HepG2 (cell line): ENCODE results near the gene GRM2. TPM values are rescaled to one million over a fixed set of nuclear protein-coding genes. Genes with fewer than 3 reads are reported as not detected.

Experiments
- JUN ChIP-seq: sonication (generic); formaldehyde crosslinking; IDR thresholded peaks from 2 replicates; pipeline ENCODE4 v1.4.0; 2020; ENCODE audit warnings: mild to moderate bottlenecking, missing genetic modification reagents
- MED8 ChIP-seq: sonication (generic); formaldehyde crosslinking; IDR thresholded peaks from 2 replicates; pipeline ENCODE4 v1.8.1; 2023; ENCODE audit warnings: mild to moderate bottlenecking, missing genetic modification reagents; ENCODE audit not compliant: insufficient replicate concordance
- NAIF1 ChIP-seq: sonication (generic); formaldehyde crosslinking; IDR thresholded peaks from 2 replicates; pipeline ENCODE4 v1.5.0; 2020; ENCODE audit warnings: mild to moderate bottlenecking, missing genetic modification reagents, borderline replicate concordance
- NBN ChIP-seq: fragments of 450-650 bp; conservative IDR thresholded peaks from 2 replicates; pipeline ENCODE4 v1.6.1; 2017
- NKX3-1 ChIP-seq: sonication (generic); formaldehyde crosslinking; IDR thresholded peaks from 2 replicates; pipeline ENCODE4 v1.5.0; 2020; ENCODE audit warnings: missing genetic modification reagents
- NR2F2 ChIP-seq: IDR thresholded peaks from 2 replicates; pipeline ENCODE4 v1.6.1; 2012; ENCODE audit warnings: low read depth, inconsistent platforms, borderline replicate concordance
- NR2F6 ChIP-seq, 2 experiments: IDR thresholded peaks; 2 replicates each; pipeline ENCODE4 v1.6.1; 2016; ENCODE audit warnings: antibody characterized with exemption in 1 of 2, mild to moderate bottlenecking in 1 of 2
- SALL1 ChIP-seq: sonication (generic); formaldehyde crosslinking; IDR thresholded peaks from 2 replicates; pipeline ENCODE4 v1.8.0; 2022; ENCODE audit warnings: mild to moderate bottlenecking, missing genetic modification reagents
- SNAPC2 ChIP-seq: sonication (generic); formaldehyde crosslinking; IDR thresholded peaks from 2 replicates; pipeline ENCODE4 v1.8.1; 2022; ENCODE audit warnings: mild to moderate bottlenecking, missing genetic modification reagents
- ZNF24 ChIP-seq: fragments of 450-650 bp; IDR thresholded peaks from 2 replicates; pipeline ENCODE4 v1.6.1; 2017; ENCODE audit warnings: antibody characterized with exemption, mild to moderate bottlenecking
- ZNF317 ChIP-seq: sonication (generic); formaldehyde crosslinking; IDR thresholded peaks from 2 replicates; pipeline ENCODE4 v1.5.0; 2020; ENCODE audit warnings: mild to moderate bottlenecking, missing genetic modification reagents
- ZNF33A ChIP-seq: sonication (generic); formaldehyde crosslinking; IDR thresholded peaks from 2 replicates; pipeline ENCODE4 v1.5.1; 2020; ENCODE audit warnings: missing genetic modification reagents, mild to moderate bottlenecking, moderate library complexity, borderline replicate concordance
- ZSCAN12 ChIP-seq: sonication (generic); formaldehyde crosslinking; IDR thresholded peaks from 2 replicates; pipeline ENCODE4 v1.9.0; 2021; ENCODE audit warnings: mild to moderate bottlenecking, missing genetic modification reagents
- polyA plus RNA-seq, 8 experiments: library from polyadenylated mRNA; depleted of rRNA in 3 of 8; stranded (reverse) in 7 of 8; unstranded in 1 of 8; fragments of >200 nt; fragmentation: Illumina TruSeq in 4 of 8; extraction: Trizol in 4 of 8; gene quantifications; 2 replicates each; pipeline versions ENCODE4 v1.2.1 to v1.2.3, GENCODE V29; 2011 to 2016; ENCODE audit warnings: low read depth in 4 of 8, missing spikeins in 1 of 8, mixed read lengths in 1 of 8; ENCODE audit not compliant: insufficient read depth in 1 of 8
- total RNA-seq, 5 experiments: library from RNA; depleted of rRNA; stranded (reverse); fragments of >200 nt; fragmentation: Illumina TruSeq; extraction: Trizol; gene quantifications; 2 replicates each; pipeline ENCODE4 v1.2.3, GENCODE V29; 2016; ENCODE audit warnings: low read depth in 1 of 5
- TF ChIP-seq, protein P1 (sequence below): IDR thresholded peaks from 2 replicates; pipeline ENCODE4 v1.4.0; 2020; ENCODE audit warnings: mild to moderate bottlenecking, missing genetic modification reagents
- TF ChIP-seq, protein P2 (sequence below): sonication (generic); formaldehyde crosslinking; IDR thresholded peaks from 2 replicates; pipeline ENCODE4 v1.8.1; 2022; ENCODE audit warnings: low read depth, mild to moderate bottlenecking, missing genetic modification reagents
- TF ChIP-seq, protein P3 (sequence below): sonication (generic); formaldehyde crosslinking; IDR thresholded peaks from 2 replicates; pipeline ENCODE4 v1.5.0; 2020; ENCODE audit warnings: mild to moderate bottlenecking, missing genetic modification reagents

Gene GRM2
- total and polyA plus RNA-seq, 2 of the 13 experiments (the other 11 are each of a cell fraction or from before 2014, with no cell fraction given): 0.04 to 0.07 TPM

DNA sequence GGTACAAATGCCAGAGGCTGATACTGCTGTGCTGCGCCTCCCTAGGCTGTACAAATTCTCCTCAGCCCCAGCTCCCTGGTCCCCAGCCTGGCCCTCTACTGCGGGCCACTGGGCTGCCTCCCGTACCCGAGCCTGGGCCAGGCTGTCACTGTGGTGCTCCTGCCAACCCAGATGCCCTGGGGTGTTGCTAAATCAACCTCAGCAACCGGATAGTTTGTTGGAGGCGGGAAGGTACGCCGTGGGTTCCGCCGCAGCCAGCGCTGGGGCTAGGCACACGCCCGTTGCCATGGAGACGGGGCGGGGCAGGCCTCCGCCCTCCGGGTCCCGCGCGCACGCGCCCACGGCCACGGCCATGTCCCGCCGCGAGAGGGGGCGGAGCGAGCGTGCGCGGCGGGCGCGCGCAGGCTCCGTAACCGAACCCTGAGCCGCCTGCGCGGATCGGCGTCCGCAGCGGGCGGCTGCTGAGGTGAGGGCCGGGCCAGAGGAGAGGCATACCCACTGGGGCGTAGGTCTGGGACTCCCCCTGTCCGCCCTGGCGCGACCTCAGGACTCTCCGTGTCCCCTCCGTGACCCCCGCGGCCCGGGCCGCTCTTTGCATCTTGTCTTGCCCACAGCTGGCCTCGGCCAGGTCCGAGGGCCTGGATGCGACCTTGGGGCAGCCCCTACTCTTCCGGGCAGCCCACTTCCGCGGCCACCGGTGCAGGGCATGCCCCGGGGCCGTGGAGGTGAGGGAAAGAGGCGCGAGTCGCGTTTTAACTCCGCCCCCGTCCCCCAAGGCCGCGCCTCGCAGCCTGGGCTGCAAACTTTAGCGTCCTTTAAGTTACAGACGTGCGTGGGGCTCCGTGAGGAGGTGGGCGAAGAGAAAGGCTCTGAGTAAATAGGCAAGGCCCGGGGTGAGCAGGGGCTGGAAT, 35.8 kb upstream of the GRM2 start, which contains the start of gene TEX264 (continued):
- TF ChIP-seq NR2F2 (no peak; the same call in 1 of the 2 replicates), ZNF33A (no peak), SNAPC2 (CRISPR knock-in tag) (no peak), JUN (CRISPR knock-in tag) (no peak), NKX3-1 (CRISPR knock-in tag) (peak; percentile 56; the same call in 1 of the 2 replicates), NBN (no peak), MED8 (CRISPR knock-in tag) (no peak), ZSCAN12 (CRISPR knock-in tag) (0 out of 2 replicates have a peak, but pooled peaks have one; percentile 24), SALL1 (CRISPR knock-in tag) (peak; percentile 37), NR2F6 (IDR thresholded peaks at IDR 0.05) (no peak), NR2F6 (CRISPR knock-in tag; IDR thresholded peaks at IDR 0.05) (no peak), NAIF1 (CRISPR knock-in tag) (no peak), ZNF317 (CRISPR knock-in tag) (peak; percentile 48; the same call in 1 of the 2 replicates), ZNF24 (no peak)
- TF ChIP-seq, protein P1, sequence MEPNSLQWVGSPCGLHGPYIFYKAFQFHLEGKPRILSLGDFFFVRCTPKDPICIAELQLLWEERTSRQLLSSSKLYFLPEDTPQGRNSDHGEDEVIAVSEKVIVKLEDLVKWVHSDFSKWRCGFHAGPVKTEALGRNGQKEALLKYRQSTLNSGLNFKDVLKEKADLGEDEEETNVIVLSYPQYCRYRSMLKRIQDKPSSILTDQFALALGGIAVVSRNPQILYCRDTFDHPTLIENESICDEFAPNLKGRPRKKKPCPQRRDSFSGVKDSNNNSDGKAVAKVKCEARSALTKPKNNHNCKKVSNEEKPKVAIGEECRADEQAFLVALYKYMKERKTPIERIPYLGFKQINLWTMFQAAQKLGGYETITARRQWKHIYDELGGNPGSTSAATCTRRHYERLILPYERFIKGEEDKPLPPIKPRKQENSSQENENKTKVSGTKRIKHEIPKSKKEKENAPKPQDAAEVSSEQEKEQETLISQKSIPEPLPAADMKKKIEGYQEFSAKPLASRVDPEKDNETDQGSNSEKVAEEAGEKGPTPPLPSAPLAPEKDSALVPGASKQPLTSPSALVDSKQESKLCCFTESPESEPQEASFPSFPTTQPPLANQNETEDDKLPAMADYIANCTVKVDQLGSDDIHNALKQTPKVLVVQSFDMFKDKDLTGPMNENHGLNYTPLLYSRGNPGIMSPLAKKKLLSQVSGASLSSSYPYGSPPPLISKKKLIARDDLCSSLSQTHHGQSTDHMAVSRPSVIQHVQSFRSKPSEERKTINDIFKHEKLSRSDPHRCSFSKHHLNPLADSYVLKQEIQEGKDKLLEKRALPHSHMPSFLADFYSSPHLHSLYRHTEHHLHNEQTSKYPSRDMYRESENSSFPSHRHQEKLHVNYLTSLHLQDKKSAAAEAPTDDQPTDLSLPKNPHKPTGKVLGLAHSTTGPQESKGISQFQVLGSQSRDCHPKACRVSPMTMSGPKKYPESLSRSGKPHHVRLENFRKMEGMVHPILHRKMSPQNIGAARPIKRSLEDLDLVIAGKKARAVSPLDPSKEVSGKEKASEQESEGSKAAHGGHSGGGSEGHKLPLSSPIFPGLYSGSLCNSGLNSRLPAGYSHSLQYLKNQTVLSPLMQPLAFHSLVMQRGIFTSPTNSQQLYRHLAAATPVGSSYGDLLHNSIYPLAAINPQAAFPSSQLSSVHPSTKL (CRISPR knock-in tag): no peak; the same call in 1 of the 2 replicates
- TF ChIP-seq, protein P2, sequence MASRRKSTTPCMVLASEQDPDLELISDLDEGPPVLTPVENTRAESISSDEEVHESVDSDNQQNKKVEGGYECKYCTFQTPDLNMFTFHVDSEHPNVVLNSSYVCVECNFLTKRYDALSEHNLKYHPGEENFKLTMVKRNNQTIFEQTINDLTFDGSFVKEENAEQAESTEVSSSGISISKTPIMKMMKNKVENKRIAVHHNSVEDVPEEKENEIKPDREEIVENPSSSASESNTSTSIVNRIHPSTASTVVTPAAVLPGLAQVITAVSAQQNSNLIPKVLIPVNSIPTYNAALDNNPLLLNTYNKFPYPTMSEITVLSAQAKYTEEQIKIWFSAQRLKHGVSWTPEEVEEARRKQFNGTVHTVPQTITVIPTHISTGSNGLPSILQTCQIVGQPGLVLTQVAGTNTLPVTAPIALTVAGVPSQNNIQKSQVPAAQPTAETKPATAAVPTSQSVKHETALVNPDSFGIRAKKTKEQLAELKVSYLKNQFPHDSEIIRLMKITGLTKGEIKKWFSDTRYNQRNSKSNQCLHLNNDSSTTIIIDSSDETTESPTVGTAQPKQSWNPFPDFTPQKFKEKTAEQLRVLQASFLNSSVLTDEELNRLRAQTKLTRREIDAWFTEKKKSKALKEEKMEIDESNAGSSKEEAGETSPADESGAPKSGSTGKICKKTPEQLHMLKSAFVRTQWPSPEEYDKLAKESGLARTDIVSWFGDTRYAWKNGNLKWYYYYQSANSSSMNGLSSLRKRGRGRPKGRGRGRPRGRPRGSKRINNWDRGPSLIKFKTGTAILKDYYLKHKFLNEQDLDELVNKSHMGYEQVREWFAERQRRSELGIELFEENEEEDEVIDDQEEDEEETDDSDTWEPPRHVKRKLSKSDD (CRISPR knock-in tag): no peak
- TF ChIP-seq, protein P3, sequence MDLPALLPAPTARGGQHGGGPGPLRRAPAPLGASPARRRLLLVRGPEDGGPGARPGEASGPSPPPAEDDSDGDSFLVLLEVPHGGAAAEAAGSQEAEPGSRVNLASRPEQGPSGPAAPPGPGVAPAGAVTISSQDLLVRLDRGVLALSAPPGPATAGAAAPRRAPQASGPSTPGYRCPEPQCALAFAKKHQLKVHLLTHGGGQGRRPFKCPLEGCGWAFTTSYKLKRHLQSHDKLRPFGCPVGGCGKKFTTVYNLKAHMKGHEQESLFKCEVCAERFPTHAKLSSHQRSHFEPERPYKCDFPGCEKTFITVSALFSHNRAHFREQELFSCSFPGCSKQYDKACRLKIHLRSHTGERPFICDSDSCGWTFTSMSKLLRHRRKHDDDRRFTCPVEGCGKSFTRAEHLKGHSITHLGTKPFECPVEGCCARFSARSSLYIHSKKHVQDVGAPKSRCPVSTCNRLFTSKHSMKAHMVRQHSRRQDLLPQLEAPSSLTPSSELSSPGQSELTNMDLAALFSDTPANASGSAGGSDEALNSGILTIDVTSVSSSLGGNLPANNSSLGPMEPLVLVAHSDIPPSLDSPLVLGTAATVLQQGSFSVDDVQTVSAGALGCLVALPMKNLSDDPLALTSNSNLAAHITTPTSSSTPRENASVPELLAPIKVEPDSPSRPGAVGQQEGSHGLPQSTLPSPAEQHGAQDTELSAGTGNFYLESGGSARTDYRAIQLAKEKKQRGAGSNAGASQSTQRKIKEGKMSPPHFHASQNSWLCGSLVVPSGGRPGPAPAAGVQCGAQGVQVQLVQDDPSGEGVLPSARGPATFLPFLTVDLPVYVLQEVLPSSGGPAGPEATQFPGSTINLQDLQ (CRISPR knock-in tag): no peak
